Mesothelial cell of epicardium (in vitro differentiated cells): ENCODE data around the gene AQP4. TPM values are rescaled to one million over a fixed set of nuclear protein-coding genes. Genes with fewer than 3 reads are reported as not detected.

ENCODE experiments used
- DNase-seq, 2 experiments: peaks; one replicate each; pipeline ENCODE4 v3.0.0; 2021; ENCODE audit warnings: low spot score in 2 of 2; ENCODE audit not compliant: unreplicated experiment in 2 of 2
- H3K27ac Mint-ChIP-seq: 2 replicates; pipeline ENCODE4 v1.8.0; 2021; ENCODE audit warnings: mixed read lengths
- H3K27me3 Mint-ChIP-seq: 2 replicates; pipeline ENCODE4 v1.8.0; 2021; ENCODE audit warnings: low read depth, mixed read lengths
- H3K36me3 Mint-ChIP-seq: 2 replicates; pipeline ENCODE4 v1.8.0; 2021; ENCODE audit warnings: mixed read lengths
- H3K4me1 Mint-ChIP-seq: 2 replicates; pipeline ENCODE4 v1.8.0; 2021; ENCODE audit warnings: mixed read lengths
- H3K4me3 Mint-ChIP-seq: 2 replicates; pipeline ENCODE4 v1.8.0; 2021; ENCODE audit warnings: mild to moderate bottlenecking, moderate library complexity, mixed read lengths
- H3K9me3 Mint-ChIP-seq: 2 replicates; pipeline ENCODE4 v1.8.0; 2021; ENCODE audit warnings: mixed read lengths
- total RNA-seq: library from RNA; stranded (reverse); gene quantifications from 3 replicates; pipeline ENCODE4 v1.2.1, GENCODE V29; 2021
- TF ChIP-seq, protein P1 (sequence below): fragments of 200-600 bp; sonication (generic); IDR thresholded peaks from one replicate; pipeline ENCODE4 v1.5.0; 2021; ENCODE audit warnings: antibody characterized with exemption; ENCODE audit not compliant: unreplicated experiment

The AQP4 gene
- total RNA-seq = 0.34 to 0.51 TPM (median 0.51 TPM) in 3 replicates

- Mint-ChIP-seq H3K27ac (no peak within 1 kb of the TSS), H3K4me1 (peaks cover 47% of the 10 kb centered on the region), H3K4me3 (no peak within 1 kb of the TSS), H3K27me3 (peaks cover 40% of the 10 kb centered on the region), H3K36me3 (no peaks in the 10 kb centered on the region), H3K9me3 (no peaks in the 10 kb centered on the region)
- no peak for DNase-seq
- TF ChIP-seq, protein P1, sequence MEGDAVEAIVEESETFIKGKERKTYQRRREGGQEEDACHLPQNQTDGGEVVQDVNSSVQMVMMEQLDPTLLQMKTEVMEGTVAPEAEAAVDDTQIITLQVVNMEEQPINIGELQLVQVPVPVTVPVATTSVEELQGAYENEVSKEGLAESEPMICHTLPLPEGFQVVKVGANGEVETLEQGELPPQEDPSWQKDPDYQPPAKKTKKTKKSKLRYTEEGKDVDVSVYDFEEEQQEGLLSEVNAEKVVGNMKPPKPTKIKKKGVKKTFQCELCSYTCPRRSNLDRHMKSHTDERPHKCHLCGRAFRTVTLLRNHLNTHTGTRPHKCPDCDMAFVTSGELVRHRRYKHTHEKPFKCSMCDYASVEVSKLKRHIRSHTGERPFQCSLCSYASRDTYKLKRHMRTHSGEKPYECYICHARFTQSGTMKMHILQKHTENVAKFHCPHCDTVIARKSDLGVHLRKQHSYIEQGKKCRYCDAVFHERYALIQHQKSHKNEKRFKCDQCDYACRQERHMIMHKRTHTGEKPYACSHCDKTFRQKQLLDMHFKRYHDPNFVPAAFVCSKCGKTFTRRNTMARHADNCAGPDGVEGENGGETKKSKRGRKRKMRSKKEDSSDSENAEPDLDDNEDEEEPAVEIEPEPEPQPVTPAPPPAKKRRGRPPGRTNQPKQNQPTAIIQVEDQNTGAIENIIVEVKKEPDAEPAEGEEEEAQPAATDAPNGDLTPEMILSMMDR = no peak
Measured at GRCh38 chr18:26865557-26865956, at the start of gene AQP4. AQP4 (minus strand) TSS chr18:26865707; CDS start chr18:26865689, 18 bp downstream.

DNA sequence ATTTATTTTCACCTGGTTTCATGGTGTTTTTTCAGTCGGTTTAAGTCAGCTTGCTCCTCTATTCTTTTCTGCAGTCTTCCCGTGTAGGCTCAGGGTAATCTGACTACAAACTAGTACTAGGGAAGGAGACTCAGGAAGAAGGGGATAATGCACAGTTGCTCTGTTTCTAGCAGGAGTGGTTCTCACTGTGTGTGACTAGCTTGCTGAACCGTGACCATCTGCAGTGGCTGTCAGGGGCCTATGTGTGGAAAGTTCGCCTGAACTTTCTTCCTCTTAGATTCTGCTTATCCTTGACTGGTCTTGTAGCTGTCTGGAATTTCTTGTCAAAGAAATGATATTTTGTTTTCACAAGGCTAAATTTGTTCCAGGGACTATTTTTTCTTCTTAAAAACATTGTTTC is 46.3 kb upstream of the AQP4 start:
- DNase-seq = no peak
- peaks cover 24% of the 10 kb centered on the region for H3K4me1 Mint-ChIP-seq
- TF ChIP-seq, protein P1 = no peak
- peaks cover 7% of the 10 kb centered on the region for H3K9me3 Mint-ChIP-seq
- H3K4me3 Mint-ChIP-seq = no peak overlapping the region
- H3K36me3 Mint-ChIP-seq = no peaks in the 10 kb centered on the region
- H3K27me3 Mint-ChIP-seq = peaks cover 1% of the 10 kb centered on the region
- H3K27ac Mint-ChIP-seq = peak overlapping the region; percentile 72

DNA sequence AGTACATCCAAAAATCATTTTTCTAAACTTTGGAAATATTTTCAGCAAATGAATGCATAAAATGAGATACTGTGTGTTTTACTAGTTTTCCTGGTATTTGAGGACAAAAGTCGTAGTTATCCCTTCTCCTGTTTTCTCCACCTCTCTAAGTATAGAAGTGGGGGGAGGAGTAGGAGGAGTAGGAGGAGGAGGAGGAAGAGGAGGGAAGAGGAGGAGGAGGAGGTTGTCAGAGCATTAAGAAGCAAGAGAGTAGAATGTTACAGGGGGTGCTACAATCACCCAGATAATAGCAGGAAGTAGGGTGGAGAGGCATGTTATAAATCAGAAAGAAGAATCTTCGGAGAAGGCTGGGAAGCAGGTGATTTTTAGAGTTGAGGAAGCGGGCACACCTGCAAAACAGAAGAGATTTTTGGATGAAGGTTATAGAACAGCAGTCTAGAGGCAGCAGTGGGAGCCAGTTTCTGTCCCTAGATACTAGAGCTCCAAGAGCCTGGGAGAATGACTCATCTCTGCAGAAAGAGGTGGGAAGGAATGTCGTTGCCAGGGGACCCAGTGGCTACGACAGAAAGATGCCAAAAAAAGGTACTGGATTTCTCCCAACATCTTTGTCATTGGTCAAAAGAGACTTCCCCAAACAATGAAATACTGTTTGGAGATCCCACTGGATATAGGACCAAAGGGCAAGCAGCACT is 44.2 kb upstream of the AQP4 start:
- Mint-ChIP-seq H3K9me3 (peaks cover 20% of the 10 kb centered on the region), H3K4me1 (peaks cover 19% of the 10 kb centered on the region), H3K36me3 (no peaks in the 10 kb centered on the region), H3K4me3 (no peak overlapping the region), H3K27ac (no peak overlapping the region), H3K27me3 (peaks cover 2% of the 10 kb centered on the region)
- DNase-seq = no peak
- TF ChIP-seq, protein P1 = no peak

DNA sequence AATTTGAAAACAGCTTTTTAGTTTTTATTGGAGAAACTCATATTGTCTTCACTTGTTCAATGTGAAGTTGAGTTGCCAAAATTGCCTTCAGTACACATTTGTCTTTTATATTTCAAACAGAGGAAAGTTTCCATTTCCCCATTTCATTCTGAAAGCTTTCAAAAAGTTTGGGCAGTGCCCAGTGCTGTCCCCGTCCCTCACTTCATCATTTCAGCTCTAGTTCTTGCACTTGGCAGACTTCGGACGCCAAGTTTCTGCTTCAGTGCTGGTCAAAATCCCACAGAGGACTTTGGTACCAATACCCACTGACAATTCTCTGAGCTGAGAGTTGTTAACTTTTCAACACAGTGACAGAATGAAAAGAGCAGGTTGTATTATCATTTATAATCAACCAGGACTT is 43.4 kb upstream of the AQP4 start:
- peaks cover 2% of the 10 kb centered on the region for H3K27me3 Mint-ChIP-seq
- no peak for DNase-seq
- H3K27ac Mint-ChIP-seq = no peak overlapping the region
- no peak overlapping the region for H3K4me3 Mint-ChIP-seq
- TF ChIP-seq, protein P1 = no peak
- peaks cover 19% of the 10 kb centered on the region for H3K4me1 Mint-ChIP-seq
- H3K9me3 Mint-ChIP-seq = peaks cover 27% of the 10 kb centered on the region
- H3K36me3 Mint-ChIP-seq = peaks cover 4% of the 10 kb centered on the region

DNA sequence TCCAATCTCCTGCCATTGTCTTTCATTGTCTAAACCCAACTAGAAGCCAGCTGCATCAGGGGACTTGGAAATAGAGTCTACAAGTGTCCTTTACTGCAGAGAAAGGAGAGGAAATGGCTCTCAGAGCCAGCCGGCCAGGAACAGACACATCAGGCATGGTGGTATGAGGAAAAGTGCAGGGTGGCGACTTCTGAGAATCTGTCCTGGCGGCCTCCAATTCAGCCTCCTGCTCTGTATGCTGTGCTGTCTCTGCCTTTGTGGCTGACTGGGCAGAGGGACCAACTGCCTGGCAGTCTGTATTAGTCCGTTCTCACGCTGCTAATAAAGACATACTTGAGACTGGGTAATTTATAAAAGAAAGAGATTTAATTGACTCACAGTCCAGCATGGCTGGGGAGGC is 36.8 kb upstream of the AQP4 start:
- no peak overlapping the region for H3K4me3 Mint-ChIP-seq
- H3K9me3 Mint-ChIP-seq = peaks cover 40% of the 10 kb centered on the region
- H3K36me3 Mint-ChIP-seq = peaks cover 5% of the 10 kb centered on the region
- peaks cover 2% of the 10 kb centered on the region for H3K27me3 Mint-ChIP-seq
- no peak for DNase-seq
- H3K4me1 Mint-ChIP-seq = no peaks in the 10 kb centered on the region
- no peak overlapping the region for H3K27ac Mint-ChIP-seq
- TF ChIP-seq, protein P1 = no peak
